Keratinocyte (primary cell): ENCODE data around the gene FCMR. TPM values are rescaled to one million over a fixed set of nuclear protein-coding genes. Genes with fewer than 3 reads are reported as not detected.
A peak's percentile ranks its signal among the peaks of the same experiment; 100 is the strongest.

Experiments
- DNase-seq: peaks from one replicate; pipeline ENCODE4 v3.0.0-alpha.2; 2011; ENCODE audit warnings: low read depth, missing footprints, low spot score
- FAIRE-seq: peaks from 2 replicates; lab custom pipeline; 2011; peaks lifted over from hg19 to GRCh38; lab: Jason Lieb, UNC
- H2AFZ ChIP-seq: 2 replicates; pipeline ENCODE4 v1.6.0; 2012; ENCODE audit warnings: low read length, control low read depth, inconsistent platforms; ENCODE audit not compliant: control insufficient read depth
- H3K27ac ChIP-seq: 2 replicates; pipeline ENCODE4 v1.5.1; 2011; ENCODE audit warnings: low read length; ENCODE audit not compliant: control insufficient read depth, insufficient read depth
- H3K27me3 ChIP-seq: 3 replicates; pipeline ENCODE4 v1.6.0; 2011; ENCODE audit warnings: low read length; ENCODE audit not compliant: control insufficient read depth, insufficient read depth; ENCODE audit errors: extremely low read depth
- H3K36me3 ChIP-seq, 2 experiments: 2 replicates in 1 of 2; 3 replicates in 1 of 2; pipeline ENCODE4 v1.5.1; 2011; ENCODE audit warnings: low read length in 2 of 2, mild to moderate bottlenecking in 1 of 2; ENCODE audit not compliant: control insufficient read depth in 2 of 2, insufficient read depth in 2 of 2; ENCODE audit errors: extremely low read depth in 1 of 2
- H3K4me1 ChIP-seq: 3 replicates; pipeline ENCODE4 v1.5.1; 2011; ENCODE audit warnings: low read length; ENCODE audit not compliant: control insufficient read depth, insufficient read depth; ENCODE audit errors: extremely low read depth
- H3K4me2 ChIP-seq: 3 replicates; pipeline ENCODE4 v1.6.0; 2011; ENCODE audit warnings: low read depth, low read length; ENCODE audit not compliant: control insufficient read depth, insufficient read depth; ENCODE audit errors: extremely low read depth
- H3K4me3 ChIP-seq, 3 experiments: fragments of 200-600 bp in 1 of 3; sonication (generic) in 1 of 3; 2 replicates in 2 of 3; 3 replicates in 1 of 3; pipeline ENCODE4 v1.5.1; 2011 to 2016; ENCODE audit warnings: low read length in 3 of 3, mild to moderate bottlenecking in 3 of 3, control low read depth in 2 of 3, inconsistent platforms in 1 of 3, low read depth in 1 of 3, mixed read lengths in 1 of 3, mixed run types in 1 of 3, moderate library complexity in 1 of 3; ENCODE audit not compliant: control insufficient read depth in 2 of 3, insufficient read depth in 2 of 3; ENCODE audit errors: extremely low read depth in 1 of 3
- H3K79me2 ChIP-seq: 2 replicates; pipeline ENCODE4 v1.6.0; 2012; ENCODE audit warnings: low read length; ENCODE audit not compliant: control insufficient read depth, insufficient read depth
- H3K9ac ChIP-seq: 3 replicates; pipeline ENCODE4 v1.6.0; 2011; ENCODE audit warnings: low read length; ENCODE audit not compliant: control insufficient read depth, insufficient read depth; ENCODE audit errors: extremely low read depth
- H3K9me1 ChIP-seq: 3 replicates; pipeline ENCODE4 v1.6.0; 2011; ENCODE audit warnings: low read length; ENCODE audit not compliant: control insufficient read depth, insufficient read depth; ENCODE audit errors: extremely low read depth
- H3K9me3 ChIP-seq: 2 replicates; pipeline ENCODE4 v1.5.1; 2012; ENCODE audit warnings: low read depth, low read length; ENCODE audit not compliant: control insufficient read depth
- H4K20me1 ChIP-seq: 3 replicates; pipeline ENCODE4 v1.6.0; 2011; ENCODE audit warnings: low read length; ENCODE audit not compliant: control insufficient read depth, insufficient read depth; ENCODE audit errors: extremely low read depth
- EZH2 ChIP-seq: IDR thresholded peaks from one replicate; pipeline ENCODE4 v1.6.1; 2012; ENCODE audit warnings: inconsistent platforms, mild to moderate bottlenecking, low read length, moderate library complexity
- dilution Hi-C: fragments of 300-500 bp; cut with MboI; formaldehyde crosslinking; loops from one replicate; pipeline ENCODE4 v1.7.0; 2020; ENCODE audit warnings: low sequenced_read_pairs; ENCODE audit not compliant: extremely low pct_ligation_motif_present
- polyA plus RNA-seq, 5 experiments: library from polyadenylated mRNA; depleted of rRNA in 3 of 5; stranded (reverse) in 3 of 5; stranded (forward) in 1 of 5; unstranded in 1 of 5; fragments of >200 nt; gene quantifications; 1 replicate in 1 of 5; 2 replicates in 3 of 5; 3 replicates in 1 of 5; pipeline versions ENCODE4 v1.2.1 to v1.2.3, GENCODE V29; 2011 to 2012; ENCODE audit warnings: missing spikeins in 2 of 5, low read depth in 1 of 5, low replicate concordance in 1 of 5
- TF ChIP-seq, protein P1 (sequence below), 3 experiments: IDR thresholded peaks in 1 of 3; conservative IDR thresholded peaks in 1 of 3; optimal IDR thresholded peaks in 1 of 3; 2 replicates in 2 of 3; 3 replicates in 1 of 3; pipeline versions ENCODE3 to v1.5.1; 2011; ENCODE audit warnings: low read length in 3 of 3, mild to moderate bottlenecking in 3 of 3, moderate library complexity in 2 of 3, control low read depth in 1 of 3, inconsistent platforms in 1 of 3; ENCODE audit not compliant: insufficient read depth in 2 of 3; ENCODE audit errors: extremely low read depth in 1 of 3

Gene FCMR
- polyA plus RNA-seq, 1 donor (not counting 4 experiments of a cell fraction or from before 2014, with no cell fraction given): 1.8 TPM

DNA sequence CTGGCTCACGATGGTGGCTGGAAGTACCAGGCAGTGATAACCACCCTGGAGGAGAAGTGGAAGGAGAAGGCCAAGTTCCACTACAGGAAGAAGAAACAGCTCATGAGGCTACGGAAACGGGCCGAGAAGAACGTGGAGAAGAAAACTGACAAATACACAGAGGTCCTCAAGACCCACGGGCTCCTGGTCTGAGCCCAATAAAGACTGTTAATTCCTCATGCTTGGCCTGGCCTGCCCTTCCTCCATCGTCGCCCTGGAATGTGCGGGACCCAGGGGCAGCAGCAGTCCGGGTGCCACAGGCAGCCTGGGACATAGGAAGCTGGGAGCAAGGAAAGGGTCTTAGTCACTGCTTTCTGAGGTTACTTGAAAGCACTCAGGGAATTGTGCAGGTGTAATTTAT lies 13.7 kb downstream of the FCMR start:
- TF ChIP-seq, protein P1, sequence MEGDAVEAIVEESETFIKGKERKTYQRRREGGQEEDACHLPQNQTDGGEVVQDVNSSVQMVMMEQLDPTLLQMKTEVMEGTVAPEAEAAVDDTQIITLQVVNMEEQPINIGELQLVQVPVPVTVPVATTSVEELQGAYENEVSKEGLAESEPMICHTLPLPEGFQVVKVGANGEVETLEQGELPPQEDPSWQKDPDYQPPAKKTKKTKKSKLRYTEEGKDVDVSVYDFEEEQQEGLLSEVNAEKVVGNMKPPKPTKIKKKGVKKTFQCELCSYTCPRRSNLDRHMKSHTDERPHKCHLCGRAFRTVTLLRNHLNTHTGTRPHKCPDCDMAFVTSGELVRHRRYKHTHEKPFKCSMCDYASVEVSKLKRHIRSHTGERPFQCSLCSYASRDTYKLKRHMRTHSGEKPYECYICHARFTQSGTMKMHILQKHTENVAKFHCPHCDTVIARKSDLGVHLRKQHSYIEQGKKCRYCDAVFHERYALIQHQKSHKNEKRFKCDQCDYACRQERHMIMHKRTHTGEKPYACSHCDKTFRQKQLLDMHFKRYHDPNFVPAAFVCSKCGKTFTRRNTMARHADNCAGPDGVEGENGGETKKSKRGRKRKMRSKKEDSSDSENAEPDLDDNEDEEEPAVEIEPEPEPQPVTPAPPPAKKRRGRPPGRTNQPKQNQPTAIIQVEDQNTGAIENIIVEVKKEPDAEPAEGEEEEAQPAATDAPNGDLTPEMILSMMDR (optimal IDR thresholded peaks at IDR 0.05 in 1 of 3, IDR thresholded peaks at IDR 0.05 in 1 of 3, conservative IDR thresholded peaks at IDR 0.05 in 1 of 3; ENCODE audit: extremely low read depth in 1 of 3, insufficient read depth in 2 of 3, low read length in 3 of 3): no peak
- TF ChIP-seq EZH2: no peak
- Histone ChIP-seq H3K4me3 (peak overlapping the region in 2 of 3 experiments; percentile 68 to 75), H3K4me2 (peak overlapping the region; percentile 91), H3K27me3 (no peaks in the 10 kb centered on the region), H3K9ac (peak overlapping the region; percentile 82), H4K20me1 (no peaks in the 10 kb centered on the region), H3K9me3 (no peaks in the 10 kb centered on the region), H3K4me1 (peaks cover 58% of the 10 kb centered on the region), H3K9me1 (no peaks in the 10 kb centered on the region), H2AFZ (no peak overlapping the region), H3K27ac (peak overlapping the region; percentile 93), H3K36me3 (peaks cover 0 to 14% of the 10 kb centered on the region in 2 experiments), H3K79me2 (peaks cover 5% of the 10 kb centered on the region)
- FAIRE-seq: no peak
- dilution Hi-C loops: no loop called here
- no peak for DNase-seq

DNA sequence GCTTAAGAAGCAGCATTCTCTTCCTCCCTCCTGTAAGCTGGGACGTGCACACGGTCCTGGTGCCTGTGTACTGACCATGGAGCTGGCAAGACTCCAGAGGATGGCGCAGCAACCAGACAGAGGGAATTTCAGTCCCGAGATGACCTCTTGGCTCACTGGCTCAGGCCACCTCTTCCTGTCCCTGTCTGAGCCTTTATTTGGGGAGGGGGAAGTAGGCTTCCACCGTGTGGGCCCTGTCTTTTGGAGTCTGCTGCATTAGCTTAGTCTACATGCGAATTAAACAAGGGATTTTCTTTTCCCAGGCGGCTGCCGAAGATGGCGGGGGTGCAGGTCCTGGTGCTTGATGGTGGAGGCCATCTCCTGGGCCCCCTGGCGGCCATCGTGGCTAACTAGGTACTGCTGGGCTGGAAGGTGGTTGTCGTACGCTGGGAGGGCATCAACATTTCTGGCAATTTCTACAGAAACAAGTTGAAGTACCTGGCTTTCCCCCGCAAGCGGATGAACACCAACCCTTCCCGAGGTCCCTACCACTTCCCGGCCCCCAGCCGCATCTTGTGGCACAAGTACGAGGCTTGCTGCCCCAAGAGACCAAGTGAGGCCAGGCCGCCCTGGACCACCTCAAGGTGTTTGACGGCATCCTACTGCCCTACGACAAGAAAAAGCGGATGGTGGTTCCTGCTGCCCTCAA lies 14.3 kb downstream of the FCMR start:
- Histone ChIP-seq H3K4me1 (peaks cover 58% of the 10 kb centered on the region), H3K4me3 (no peak overlapping the region), H3K4me2 (no peak overlapping the region), H3K27me3 (no peaks in the 10 kb centered on the region), H2AFZ (no peak overlapping the region), H3K27ac (peak overlapping the region; percentile 93), H3K79me2 (peaks cover 5% of the 10 kb centered on the region), H3K9me1 (no peaks in the 10 kb centered on the region), H3K9me3 (no peaks in the 10 kb centered on the region), H3K36me3 (peaks cover 0 to 17% of the 10 kb centered on the region in 2 experiments), H3K9ac (no peak overlapping the region), H4K20me1 (no peaks in the 10 kb centered on the region)
- FAIRE-seq (no peak), DNase-seq (no peak)
- dilution Hi-C loops: no loop called here
- no peak for TF ChIP-seq EZH2
- TF ChIP-seq, protein P1 (optimal IDR thresholded peaks at IDR 0.05 in 1 of 3, IDR thresholded peaks at IDR 0.05 in 1 of 3, conservative IDR thresholded peaks at IDR 0.05 in 1 of 3; ENCODE audit: extremely low read depth in 1 of 3, insufficient read depth in 2 of 3, low read length in 3 of 3): peak in 2 of 3 experiments; percentile 11 to 12
